ENCODE data around the gene ARHGEF33. TPM values are rescaled to one million over a fixed set of nuclear protein-coding genes. Genes with fewer than 3 reads are reported as not detected.

ARHGEF33 gene
- total RNA-seq, 1 experiment from 2014 or later, result not detected

DNA sequence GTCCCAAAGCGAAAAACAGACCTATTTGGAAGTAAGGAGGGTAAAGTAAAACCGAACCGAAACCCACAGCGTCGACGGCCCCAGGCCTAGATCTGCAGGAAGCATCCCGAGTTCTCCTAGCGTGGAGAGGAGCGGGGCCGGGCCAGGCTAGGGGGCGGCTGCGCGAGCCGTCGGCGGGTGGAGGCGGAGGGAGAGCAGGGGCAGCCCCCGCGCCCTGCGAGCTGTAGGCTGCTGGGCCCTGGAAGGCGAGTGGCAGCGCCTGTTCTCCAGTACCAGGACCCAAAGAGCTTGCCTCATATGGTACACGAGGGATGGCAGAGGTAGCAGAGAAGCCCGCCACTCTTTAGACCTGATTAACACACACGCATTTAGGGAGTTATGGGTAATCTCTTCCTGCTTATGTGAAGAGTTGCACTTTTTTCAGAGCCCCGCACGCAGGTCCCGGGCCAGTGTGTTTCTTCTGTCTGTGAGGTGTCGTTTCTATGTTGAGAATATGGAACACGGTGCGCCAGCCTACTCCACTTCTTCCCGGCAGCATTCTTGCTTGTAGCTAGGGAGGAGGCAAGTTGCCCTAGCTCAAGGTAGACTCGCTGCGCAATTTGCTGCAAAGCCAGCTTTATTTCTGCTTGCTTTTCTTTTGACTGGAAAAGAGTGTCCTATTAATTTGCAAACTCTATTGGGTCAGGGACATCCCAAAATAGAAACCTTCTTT lies 71.1 kb downstream of the ARHGEF33 start:
- H3K9me3 ChIP-seq (replicated peaks), result no peaks in the 10 kb centered on the region; the same call in 1 of the 2 replicates
- no peak for DNase-seq
- no peak overlapping the region for H3K27ac ChIP-seq
- H3K36me3 ChIP-seq, result no peaks in the 10 kb centered on the region
- H3K4me3 ChIP-seq, result no peak overlapping the region
- no peaks in the 10 kb centered on the region for H3K4me1 ChIP-seq
- H3K27me3 ChIP-seq, result no peaks in the 10 kb centered on the region

DNA sequence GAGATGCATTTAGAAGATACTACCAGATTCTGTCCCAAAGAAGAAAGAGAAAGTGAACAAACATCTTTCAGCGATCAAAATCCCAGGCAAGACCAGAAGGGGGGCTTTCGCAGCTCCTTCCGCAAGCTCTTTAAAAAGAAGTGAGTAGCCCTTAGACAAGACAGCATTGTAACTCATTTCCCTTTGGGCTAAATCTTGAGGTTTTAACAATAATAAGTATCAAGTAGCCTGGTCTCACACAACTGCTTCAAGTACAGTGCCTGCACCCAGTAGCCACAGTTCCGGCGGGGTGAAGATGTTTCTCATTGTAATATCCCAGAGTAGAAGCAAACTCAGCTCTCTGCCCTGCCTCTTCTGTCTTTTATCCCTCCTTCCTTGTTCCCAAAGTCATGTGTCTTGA lies 76.3 kb downstream of the ARHGEF33 start:
- Histone ChIP-seq H3K36me3 (no peaks in the 10 kb centered on the region), H3K27me3 (no peaks in the 10 kb centered on the region), H3K4me3 (no peak overlapping the region), H3K4me1 (no peaks in the 10 kb centered on the region), H3K9me3 (replicated peaks) (no peaks in the 10 kb centered on the region), H3K27ac (no peak overlapping the region)
- DNase-seq, result no peak

GRCh38 chr2:38966678-38967077 lies 77.0 kb downstream of the ARHGEF33 start:
- Histone ChIP-seq H3K9me3 (replicated peaks) (no peaks in the 10 kb centered on the region), H3K4me3 (no peak overlapping the region), H3K27me3 (no peaks in the 10 kb centered on the region), H3K36me3 (no peaks in the 10 kb centered on the region), H3K4me1 (no peaks in the 10 kb centered on the region), H3K27ac (no peak overlapping the region)
- no peak for DNase-seq

DNA sequence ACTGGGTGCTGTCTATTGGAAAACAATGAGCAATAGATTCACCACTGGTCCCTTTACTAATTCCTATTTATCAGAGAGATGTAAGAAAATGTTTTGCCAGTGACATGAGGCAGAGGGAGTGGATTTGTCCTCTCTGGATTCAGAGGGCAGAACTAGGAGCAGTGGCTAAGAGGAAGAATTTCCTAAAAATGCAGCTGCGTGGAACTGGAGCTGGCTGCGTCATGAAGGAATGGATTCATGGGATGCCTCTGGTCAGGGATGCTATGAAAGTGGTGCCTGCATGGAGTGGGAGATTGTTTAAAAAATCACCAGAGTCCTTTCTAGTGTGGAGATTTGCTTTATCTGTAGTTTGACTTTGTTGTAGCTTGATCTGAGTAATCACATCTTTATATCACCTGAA lies 78.3 kb downstream of the ARHGEF33 start:
- Histone ChIP-seq H3K27ac (no peak overlapping the region), H3K36me3 (no peaks in the 10 kb centered on the region), H3K4me1 (no peaks in the 10 kb centered on the region), H3K9me3 (replicated peaks) (no peaks in the 10 kb centered on the region), H3K4me3 (no peak overlapping the region), H3K27me3 (no peaks in the 10 kb centered on the region)
- DNase-seq, result no peak

DNA sequence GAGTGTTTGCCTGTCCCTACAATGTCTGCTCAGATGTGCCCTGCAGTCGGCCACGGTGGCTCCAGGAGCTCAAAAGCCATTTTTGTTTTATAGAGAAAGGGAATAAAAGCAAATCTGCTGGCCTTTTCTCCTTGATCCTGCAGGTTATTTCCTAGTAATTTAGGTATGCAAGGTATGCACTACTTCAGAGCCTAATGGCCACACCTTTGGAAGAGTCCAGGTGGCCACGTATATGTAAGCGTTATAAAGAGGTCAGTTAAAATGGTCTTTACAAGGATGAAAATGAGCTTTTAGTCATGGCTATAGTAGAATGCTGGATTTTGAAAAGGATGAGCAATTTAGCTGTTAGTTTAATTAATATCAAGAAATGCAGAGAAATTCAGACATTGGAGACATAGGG lies 81.7 kb downstream of the ARHGEF33 start:
- Histone ChIP-seq H3K27ac (no peak overlapping the region), H3K27me3 (no peaks in the 10 kb centered on the region), H3K36me3 (no peaks in the 10 kb centered on the region), H3K4me1 (no peaks in the 10 kb centered on the region), H3K4me3 (no peak overlapping the region), H3K9me3 (replicated peaks) (no peaks in the 10 kb centered on the region)
- no peak for DNase-seq

DNA sequence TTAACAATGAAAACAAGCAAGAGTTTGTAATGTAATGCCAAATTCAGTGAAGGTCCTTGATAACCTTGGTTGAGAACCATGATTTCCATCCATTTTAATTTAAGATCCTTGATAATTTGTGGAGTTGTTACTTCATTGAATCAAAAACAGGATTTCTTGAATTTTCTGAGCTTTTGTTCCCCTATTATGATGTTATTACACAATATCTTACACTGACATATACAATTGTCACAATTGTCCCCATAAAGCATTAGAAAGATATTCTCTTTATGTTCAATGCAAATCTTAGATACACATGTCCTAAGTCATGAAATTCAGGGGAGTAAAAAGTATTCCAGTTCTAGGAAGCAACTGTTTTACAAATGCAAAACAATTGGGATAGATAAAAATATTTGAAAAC lies 83.6 kb downstream of the ARHGEF33 start:
- H3K36me3 ChIP-seq, result no peaks in the 10 kb centered on the region
- H3K27ac ChIP-seq, result no peak overlapping the region
- no peak overlapping the region for H3K4me3 ChIP-seq
- no peaks in the 10 kb centered on the region for H3K4me1 ChIP-seq
- DNase-seq, result no peak
- no peaks in the 10 kb centered on the region for H3K9me3 ChIP-seq (replicated peaks)
- no peaks in the 10 kb centered on the region for H3K27me3 ChIP-seq

GRCh38 chr2:38975042-38975441 lies 85.4 kb downstream of the ARHGEF33 start:
- no peaks in the 10 kb centered on the region for H3K27me3 ChIP-seq
- no peak overlapping the region for H3K4me3 ChIP-seq
- H3K36me3 ChIP-seq, result no peaks in the 10 kb centered on the region
- no peaks in the 10 kb centered on the region for H3K9me3 ChIP-seq (replicated peaks)
- H3K4me1 ChIP-seq, result no peaks in the 10 kb centered on the region
- no peak for DNase-seq
- H3K27ac ChIP-seq, result no peak overlapping the region

DNA sequence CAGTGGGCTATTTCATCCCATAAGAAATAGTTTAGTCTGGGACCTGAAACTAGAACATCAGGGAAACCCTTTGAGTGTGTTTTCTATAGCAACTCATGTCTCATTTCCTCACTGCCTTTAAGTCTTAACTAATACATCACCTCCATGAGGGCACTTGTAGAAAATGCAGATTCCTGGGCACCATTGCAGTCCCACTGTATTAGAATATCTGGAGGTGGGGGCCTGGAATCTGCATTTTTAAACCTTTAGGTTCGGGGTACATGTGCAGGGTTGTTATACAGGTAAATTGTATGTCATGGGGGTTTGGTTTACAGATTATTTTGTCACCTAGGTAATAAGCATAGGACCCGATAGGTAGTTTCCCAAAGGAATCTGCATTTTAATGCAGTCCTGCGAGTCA lies 87.4 kb downstream of the ARHGEF33 start:
- H3K36me3 ChIP-seq, result no peaks in the 10 kb centered on the region
- H3K4me1 ChIP-seq, result no peaks in the 10 kb centered on the region
- no peaks in the 10 kb centered on the region for H3K27me3 ChIP-seq
- DNase-seq, result no peak
- H3K27ac ChIP-seq, result no peak overlapping the region
- H3K4me3 ChIP-seq, result no peak overlapping the region
- H3K9me3 ChIP-seq (replicated peaks), result no peaks in the 10 kb centered on the region

GRCh38 chr2:38978296-38978903 lies 88.7 kb downstream of the ARHGEF33 start:
- no peak for DNase-seq
- H3K4me3 ChIP-seq, result no peak overlapping the region
- no peak overlapping the region for H3K27ac ChIP-seq
- no peaks in the 10 kb centered on the region for H3K4me1 ChIP-seq
- H3K9me3 ChIP-seq (replicated peaks), result no peaks in the 10 kb centered on the region
- no peaks in the 10 kb centered on the region for H3K36me3 ChIP-seq
- no peaks in the 10 kb centered on the region for H3K27me3 ChIP-seq

- Histone ChIP-seq H3K4me1 (no peaks in the 10 kb centered on the region), H3K27ac (no peak overlapping the region), H3K36me3 (no peaks in the 10 kb centered on the region), H3K4me3 (no peak overlapping the region), H3K9me3 (replicated peaks) (no peaks in the 10 kb centered on the region), H3K27me3 (no peaks in the 10 kb centered on the region)
- no peak for DNase-seq
Observed at GRCh38 chr2:38978908-38979307, 89.2 kb downstream of the ARHGEF33 start.

DNA sequence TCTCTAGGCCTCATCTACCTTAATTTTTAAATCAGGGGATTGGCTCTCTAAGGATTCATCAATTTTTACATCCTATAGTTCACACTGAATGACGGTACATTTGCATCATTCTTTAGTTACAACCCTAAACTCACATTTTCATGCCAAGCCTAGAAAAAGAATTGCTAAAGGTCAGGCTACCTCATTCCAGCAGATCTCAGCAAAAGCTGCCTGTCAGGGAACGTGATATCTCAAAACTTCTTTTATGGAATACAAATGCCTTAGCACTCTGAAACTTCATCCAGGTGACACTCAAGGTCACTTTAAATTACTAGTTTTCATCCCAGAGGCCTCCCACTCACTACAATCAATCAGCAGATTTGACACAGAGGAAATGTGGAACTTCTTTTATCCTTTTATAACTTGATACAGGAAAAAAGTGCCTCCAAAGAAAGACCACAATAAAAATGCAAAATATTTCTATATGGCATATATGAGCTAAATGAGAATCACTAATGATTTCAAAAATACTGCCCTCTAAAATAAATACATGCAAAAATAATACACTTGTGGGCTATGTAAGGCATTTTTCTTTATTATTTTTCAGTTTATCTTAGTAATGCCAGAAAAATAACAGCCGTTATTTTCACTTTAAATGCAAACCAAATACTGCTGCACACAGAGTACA lies 91.5 kb downstream of the ARHGEF33 start:
- Histone ChIP-seq H3K27me3 (no peaks in the 10 kb centered on the region), H3K9me3 (replicated peaks) (no peaks in the 10 kb centered on the region), H3K4me3 (no peak overlapping the region), H3K27ac (no peak overlapping the region), H3K4me1 (no peaks in the 10 kb centered on the region), H3K36me3 (peaks cover 11% of the 10 kb centered on the region)
- no peak for DNase-seq

DNA sequence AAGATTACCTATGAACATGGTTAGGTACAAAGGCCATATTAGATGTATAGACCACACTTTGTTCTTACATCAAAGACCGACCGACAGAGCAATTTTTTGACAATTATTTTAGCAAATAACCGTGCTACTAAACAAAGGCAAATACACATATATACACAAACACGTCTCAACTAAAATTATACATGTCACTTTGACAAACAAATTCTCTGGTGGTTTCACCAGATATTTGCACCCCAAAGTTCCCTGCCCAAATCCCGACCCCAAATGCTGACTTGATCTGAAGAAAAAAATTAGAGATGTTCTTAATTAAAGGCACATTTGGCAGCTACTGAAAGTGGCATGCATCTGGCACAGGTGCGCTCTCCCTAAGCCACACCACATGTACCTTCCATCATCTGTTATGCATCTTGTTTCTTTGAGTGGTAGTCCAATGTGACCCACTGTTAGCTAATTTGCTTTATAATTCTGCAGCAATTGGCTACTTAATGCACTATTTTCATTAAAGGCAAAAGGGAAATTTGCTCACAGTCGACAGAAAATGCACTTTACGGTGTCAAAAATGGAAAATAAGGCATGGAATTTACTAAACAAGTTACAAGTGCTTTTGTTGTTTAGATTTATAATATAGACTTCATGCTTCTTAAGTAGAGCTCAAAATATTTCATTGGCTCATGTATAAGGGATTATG lies 92.1 kb downstream of the ARHGEF33 start:
- Histone ChIP-seq H3K4me1 (no peaks in the 10 kb centered on the region), H3K9me3 (replicated peaks) (no peaks in the 10 kb centered on the region), H3K27me3 (no peaks in the 10 kb centered on the region), H3K4me3 (no peak overlapping the region), H3K36me3 (peaks cover 17% of the 10 kb centered on the region), H3K27ac (no peak overlapping the region)
- DNase-seq, result no peak

GRCh38 chr2:38982498-38982897 lies 92.8 kb downstream of the ARHGEF33 start:
- Histone ChIP-seq H3K27ac (no peak overlapping the region), H3K4me1 (no peaks in the 10 kb centered on the region), H3K9me3 (replicated peaks) (no peaks in the 10 kb centered on the region), H3K4me3 (no peak overlapping the region), H3K36me3 (peaks cover 22% of the 10 kb centered on the region), H3K27me3 (no peaks in the 10 kb centered on the region)
- no peak for DNase-seq

DNA sequence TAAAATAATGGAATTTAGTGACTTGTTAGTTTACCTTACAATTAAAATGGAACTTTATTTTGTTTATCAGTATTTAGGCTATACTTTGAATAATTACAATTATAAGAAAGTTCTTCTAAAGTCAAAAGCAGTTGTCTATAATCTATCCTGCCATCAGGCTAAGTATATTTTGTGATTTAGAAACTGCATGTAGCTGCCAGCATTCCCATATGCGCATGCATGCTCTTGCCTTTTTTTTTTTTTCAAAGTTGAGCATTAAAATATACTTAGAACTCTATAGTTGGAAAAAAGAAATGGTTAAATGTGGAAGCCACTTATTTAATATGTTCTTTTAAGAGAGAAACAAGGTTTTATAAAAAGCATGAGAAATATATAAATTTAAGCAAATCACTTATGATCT lies 99.0 kb downstream of the ARHGEF33 start:
- peaks cover 46% of the 10 kb centered on the region for H3K36me3 ChIP-seq
- H3K27me3 ChIP-seq, result no peaks in the 10 kb centered on the region
- H3K27ac ChIP-seq, result no peak overlapping the region
- H3K4me1 ChIP-seq, result no peaks in the 10 kb centered on the region; the same call in 1 of the 2 replicates
- H3K4me3 ChIP-seq, result no peak overlapping the region
- DNase-seq, result no peak
- H3K9me3 ChIP-seq (replicated peaks), result no peaks in the 10 kb centered on the region

DNA sequence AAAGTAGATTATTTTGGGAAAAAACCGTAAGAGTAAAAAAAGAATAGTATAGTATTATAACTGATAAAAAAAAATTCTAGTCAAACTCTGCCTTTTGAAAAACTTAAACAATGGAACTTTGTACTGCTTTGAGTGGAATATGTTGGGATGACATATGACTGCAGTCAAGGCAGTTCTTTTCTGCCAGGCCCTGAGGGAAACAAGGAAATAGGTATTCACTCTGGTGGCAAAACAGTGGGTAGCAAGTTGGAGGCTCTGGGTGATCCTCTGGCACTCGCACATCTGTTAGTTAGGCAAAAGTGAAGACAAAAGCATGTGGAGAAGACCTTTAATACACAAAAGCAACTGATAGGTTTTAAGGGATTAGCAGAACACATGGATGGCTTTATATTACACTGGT lies 102.2 kb downstream of the ARHGEF33 start:
- DNase-seq, result peak in 1 of 2 experiments; percentile 15
- H3K4me3 ChIP-seq, result no peak overlapping the region
- H3K9me3 ChIP-seq (replicated peaks), result no peaks in the 10 kb centered on the region
- no peak overlapping the region for H3K27ac ChIP-seq
- H3K4me1 ChIP-seq, result no peaks in the 10 kb centered on the region; the same call in 1 of the 2 replicates
- H3K27me3 ChIP-seq, result no peaks in the 10 kb centered on the region
- peaks cover 48% of the 10 kb centered on the region for H3K36me3 ChIP-seq

Data from SJCRH30 (cell line).